Right atrium auricular region (tissue), 2 donors: Measurements from ENCODE around the gene VTN. TPM values are rescaled to one million over a fixed set of nuclear protein-coding genes. Genes with fewer than 3 reads are reported as not detected.

Experiments
- DNase-seq: peaks from one replicate; pipeline ENCODE4 v3.0.0-alpha.2; 2019; ENCODE audit warnings: low spot score
- H3K27ac ChIP-seq, 2 donors: fragments of 200-600 bp; sonication (generic); 1 replicate in 1 of 2; 2 replicates in 1 of 2; pipeline ENCODE4 v1.5.1; 2016 to 2019
- H3K27me3 ChIP-seq, 2 donors: fragments of 200-600 bp; sonication (generic); one replicate each; pipeline versions ENCODE4 v1.5.1 to v1.6.0; 2017 to 2019
- H3K36me3 ChIP-seq: fragments of 200-600 bp; sonication (generic); one replicate; pipeline ENCODE4 v1.5.1; 2016
- H3K4me1 ChIP-seq, 2 donors: fragments of 200-600 bp; sonication (generic); one replicate each; pipeline versions ENCODE4 v1.5.1 to v1.6.0; 2017 to 2019
- H3K4me3 ChIP-seq, 2 donors: fragments of 200-600 bp; sonication (generic); 1 replicate in 1 of 2; 2 replicates in 1 of 2; pipeline ENCODE4 v1.5.1; 2017 to 2019; ENCODE audit warnings: mild to moderate bottlenecking in 1 of 2, moderate library complexity in 1 of 2
- H3K9me3 ChIP-seq, 2 donors: fragments of 200-600 bp; sonication (generic); one replicate each; pipeline ENCODE4 v1.5.1; 2019
- total RNA-seq, 2 donors: library from RNA; depleted of rRNA; stranded (reverse); fragments of >200 nt; gene quantifications; one replicate each; pipeline ENCODE4 v1.1.0, GENCODE V29; 2016
- TF ChIP-seq, protein P1 (sequence below), 2 donors: fragments of 200-600 bp; sonication (generic); IDR thresholded peaks; one replicate each; pipeline ENCODE4 v1.5.1; 2019; ENCODE audit warnings: antibody characterized with exemption in 2 of 2

The VTN gene
- total RNA-seq, 2 donors from 2014 or later = 5.4 to 86.7 TPM

DNA sequence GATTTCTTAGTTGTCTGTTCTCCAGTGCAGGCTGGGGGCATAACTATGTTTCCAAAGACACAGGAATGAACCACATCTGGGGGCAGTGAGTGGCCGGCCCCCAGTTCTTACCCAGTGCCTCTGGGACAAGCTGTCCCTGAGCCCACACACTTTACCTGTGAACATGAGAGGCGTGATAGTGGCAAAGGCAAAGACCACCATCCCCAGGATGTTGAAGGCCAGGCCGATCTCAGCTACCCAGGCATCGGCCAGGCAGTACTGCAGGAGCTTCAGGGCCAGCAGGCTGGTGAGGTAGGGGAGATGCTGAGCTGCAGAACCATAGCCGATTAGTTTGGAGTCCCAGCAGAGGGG is 34.3 kb upstream of the VTN start:
- peaks cover 12% of the 10 kb centered on the region for H3K36me3 ChIP-seq
- no peaks in the 10 kb centered on the region for H3K9me3 ChIP-seq
- DNase-seq = no peak
- no peak overlapping the region for H3K27ac ChIP-seq
- H3K4me3 ChIP-seq = no peak overlapping the region
- H3K4me1 ChIP-seq = peaks cover 0 to 22% of the 10 kb centered on the region in 2 donors
- TF ChIP-seq, protein P1, sequence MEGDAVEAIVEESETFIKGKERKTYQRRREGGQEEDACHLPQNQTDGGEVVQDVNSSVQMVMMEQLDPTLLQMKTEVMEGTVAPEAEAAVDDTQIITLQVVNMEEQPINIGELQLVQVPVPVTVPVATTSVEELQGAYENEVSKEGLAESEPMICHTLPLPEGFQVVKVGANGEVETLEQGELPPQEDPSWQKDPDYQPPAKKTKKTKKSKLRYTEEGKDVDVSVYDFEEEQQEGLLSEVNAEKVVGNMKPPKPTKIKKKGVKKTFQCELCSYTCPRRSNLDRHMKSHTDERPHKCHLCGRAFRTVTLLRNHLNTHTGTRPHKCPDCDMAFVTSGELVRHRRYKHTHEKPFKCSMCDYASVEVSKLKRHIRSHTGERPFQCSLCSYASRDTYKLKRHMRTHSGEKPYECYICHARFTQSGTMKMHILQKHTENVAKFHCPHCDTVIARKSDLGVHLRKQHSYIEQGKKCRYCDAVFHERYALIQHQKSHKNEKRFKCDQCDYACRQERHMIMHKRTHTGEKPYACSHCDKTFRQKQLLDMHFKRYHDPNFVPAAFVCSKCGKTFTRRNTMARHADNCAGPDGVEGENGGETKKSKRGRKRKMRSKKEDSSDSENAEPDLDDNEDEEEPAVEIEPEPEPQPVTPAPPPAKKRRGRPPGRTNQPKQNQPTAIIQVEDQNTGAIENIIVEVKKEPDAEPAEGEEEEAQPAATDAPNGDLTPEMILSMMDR (IDR thresholded peaks at IDR 0.05) = no peak
- no peaks in the 10 kb centered on the region for H3K27me3 ChIP-seq

DNA sequence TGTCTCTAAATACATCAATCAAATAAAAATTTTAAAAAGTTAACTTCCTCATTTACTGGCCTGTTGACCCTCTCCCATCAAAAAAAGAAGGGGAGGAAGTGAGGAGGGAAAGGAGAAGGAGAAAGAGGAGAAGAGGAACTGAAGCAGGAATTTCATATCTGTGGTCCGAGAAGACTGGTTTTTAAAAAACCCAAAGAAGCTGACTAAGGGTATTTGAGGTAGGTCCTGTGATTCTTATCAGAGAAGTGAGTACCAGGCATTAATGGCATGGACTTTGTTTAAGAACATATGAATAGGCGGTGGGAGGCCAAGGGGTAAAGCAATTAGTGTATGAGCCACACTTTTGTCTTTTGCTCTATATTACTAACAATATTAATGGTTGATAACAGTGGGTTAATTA is 33.9 kb upstream of the VTN start:
- no peak overlapping the region for H3K27ac ChIP-seq
- TF ChIP-seq, protein P1 (IDR thresholded peaks at IDR 0.05) = no peak
- no peaks in the 10 kb centered on the region for H3K27me3 ChIP-seq
- H3K4me1 ChIP-seq = peaks cover 0 to 22% of the 10 kb centered on the region in 2 donors
- peaks cover 12% of the 10 kb centered on the region for H3K36me3 ChIP-seq
- no peak overlapping the region for H3K4me3 ChIP-seq
- H3K9me3 ChIP-seq = no peaks in the 10 kb centered on the region
- no peak for DNase-seq

DNA sequence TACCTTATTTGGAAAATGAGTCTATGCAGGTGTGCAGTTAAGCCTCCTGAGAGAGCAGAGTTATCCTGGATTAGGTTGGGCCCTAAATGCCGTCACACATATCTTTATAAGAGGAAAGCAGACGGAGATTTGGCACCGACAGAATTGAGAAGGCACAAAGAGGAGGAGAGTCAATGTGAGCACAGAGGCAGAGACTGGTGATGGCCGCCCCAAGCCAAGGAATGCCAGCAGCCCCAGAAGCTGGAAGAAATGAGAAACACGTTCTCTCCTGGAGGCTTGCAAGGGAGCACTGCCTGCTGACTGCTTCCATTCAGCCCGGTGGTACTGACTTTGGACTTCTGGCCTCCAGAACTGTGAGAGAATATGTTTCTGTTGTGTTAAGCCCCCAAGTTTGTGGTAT is 32.7 kb upstream of the VTN start:
- H3K9me3 ChIP-seq = no peaks in the 10 kb centered on the region
- no peak for DNase-seq
- H3K4me1 ChIP-seq = peaks cover 0 to 32% of the 10 kb centered on the region in 2 donors
- no peak overlapping the region for H3K27ac ChIP-seq
- TF ChIP-seq, protein P1 (IDR thresholded peaks at IDR 0.05) = no peak
- H3K4me3 ChIP-seq = no peak overlapping the region
- peaks cover 12% of the 10 kb centered on the region for H3K36me3 ChIP-seq
- no peaks in the 10 kb centered on the region for H3K27me3 ChIP-seq

DNA sequence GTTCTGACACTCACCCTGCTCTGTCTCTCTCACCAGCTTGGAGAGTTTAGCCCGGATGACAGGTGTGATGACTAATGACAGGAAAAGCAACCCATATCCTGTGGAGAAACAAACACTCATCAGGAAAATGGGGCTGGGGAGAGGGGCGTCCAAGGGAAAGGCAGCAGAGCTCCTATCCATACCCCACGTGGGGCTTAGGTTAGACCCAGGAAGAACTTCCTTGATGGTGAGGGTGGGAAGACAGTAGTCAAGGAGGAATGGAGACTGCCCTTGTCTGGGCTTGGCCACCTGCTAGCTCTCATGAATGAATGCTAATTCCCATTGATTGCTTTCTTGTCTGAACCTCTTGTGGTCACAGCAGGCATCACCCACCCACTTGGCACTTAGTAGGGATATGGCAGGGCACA is 32.1 kb upstream of the VTN start:
- no peak for DNase-seq
- Histone ChIP-seq H3K36me3 (peaks cover 12% of the 10 kb centered on the region), H3K9me3 (no peaks in the 10 kb centered on the region), H3K4me1 (peaks cover 0 to 35% of the 10 kb centered on the region in 2 donors), H3K4me3 (no peak overlapping the region), H3K27ac (no peak overlapping the region), H3K27me3 (no peaks in the 10 kb centered on the region)
- TF ChIP-seq, protein P1 (IDR thresholded peaks at IDR 0.05) = no peak

DNA sequence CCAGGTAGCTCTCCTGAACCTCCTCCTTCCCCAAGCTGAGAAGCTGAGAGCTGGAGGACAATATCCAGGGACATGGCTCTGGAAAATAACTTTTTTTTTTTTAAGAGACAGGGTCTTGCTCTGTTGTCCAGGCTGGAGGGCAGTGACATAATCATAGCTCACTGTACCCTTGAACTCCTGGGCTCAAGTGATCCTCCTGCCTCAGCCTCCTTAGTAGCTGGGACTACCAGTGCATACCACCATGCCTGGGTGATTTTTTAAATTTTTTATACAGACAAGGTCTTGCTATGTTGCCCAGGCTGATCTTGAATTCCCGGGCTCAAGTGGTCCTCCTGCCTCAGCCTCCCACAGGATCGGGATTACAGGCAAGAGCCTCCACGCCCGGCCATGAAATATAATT is 29.7 kb upstream of the VTN start:
- TF ChIP-seq, protein P1 (IDR thresholded peaks at IDR 0.05) = no peak

DNA sequence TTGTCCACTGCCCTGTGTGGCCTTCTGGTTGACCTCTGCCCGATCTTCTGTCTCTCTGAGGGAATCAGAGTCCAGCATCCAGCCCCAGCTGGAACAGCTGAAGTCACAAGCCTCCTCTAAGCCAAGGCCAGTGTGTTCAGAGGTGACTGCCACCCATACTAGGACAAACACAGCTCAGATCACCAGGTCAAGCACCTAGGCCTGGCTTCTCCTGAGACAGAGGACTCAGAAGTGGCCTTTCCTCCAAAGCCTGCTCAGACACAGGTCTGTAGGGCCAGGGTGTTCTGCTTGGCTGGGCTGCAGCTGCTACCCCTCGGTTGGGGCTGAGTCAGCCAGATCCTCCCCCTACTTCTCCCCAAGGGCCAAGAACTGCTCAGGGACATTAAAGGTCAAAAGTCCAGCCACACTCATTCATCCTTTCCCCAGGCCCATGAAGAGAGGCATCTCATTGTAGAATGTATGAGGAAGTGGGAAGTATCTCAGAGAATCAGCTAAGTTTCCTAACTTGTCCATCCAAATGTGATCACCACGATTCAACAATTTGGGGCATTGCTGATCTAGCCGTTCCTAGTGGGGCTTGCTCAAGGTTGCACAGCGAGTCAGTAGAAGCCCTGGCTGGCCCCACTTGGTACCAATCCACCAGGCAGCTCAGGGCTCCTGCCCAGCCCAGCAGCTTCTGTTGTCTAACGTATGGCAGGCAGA is 28.3 kb upstream of the VTN start:
- Histone ChIP-seq H3K4me3 (no peak overlapping the region), H3K27ac (no peak overlapping the region), H3K36me3 (peaks cover 12% of the 10 kb centered on the region), H3K27me3 (no peaks in the 10 kb centered on the region), H3K4me1 (peaks cover 0 to 12% of the 10 kb centered on the region in 2 donors), H3K9me3 (no peaks in the 10 kb centered on the region)
- TF ChIP-seq, protein P1 (IDR thresholded peaks at IDR 0.05) = no peak
- no peak for DNase-seq

More for the DNA sequence above, 29.7 kb upstream of the VTN start:
- Histone ChIP-seq H3K9me3 (no peaks in the 10 kb centered on the region), H3K4me3 (no peak overlapping the region), H3K36me3 (peaks cover 12% of the 10 kb centered on the region), H3K27me3 (no peaks in the 10 kb centered on the region), H3K4me1 (peaks cover 0 to 19% of the 10 kb centered on the region in 2 donors), H3K27ac (no peak overlapping the region)
- DNase-seq = no peak
